HG02798 (cell line): ENCODE results near the gene TDRD3.

ENCODE experiments used
- ATAC-seq: cut with Tn5 transposase; IDR thresholded peaks from one replicate; pipeline ENCODE4 v1.9.1; 2021; ENCODE audit warnings: mild to moderate bottlenecking; ENCODE audit not compliant: unreplicated experiment, poor library complexity

The TDRD3 gene

DNA sequence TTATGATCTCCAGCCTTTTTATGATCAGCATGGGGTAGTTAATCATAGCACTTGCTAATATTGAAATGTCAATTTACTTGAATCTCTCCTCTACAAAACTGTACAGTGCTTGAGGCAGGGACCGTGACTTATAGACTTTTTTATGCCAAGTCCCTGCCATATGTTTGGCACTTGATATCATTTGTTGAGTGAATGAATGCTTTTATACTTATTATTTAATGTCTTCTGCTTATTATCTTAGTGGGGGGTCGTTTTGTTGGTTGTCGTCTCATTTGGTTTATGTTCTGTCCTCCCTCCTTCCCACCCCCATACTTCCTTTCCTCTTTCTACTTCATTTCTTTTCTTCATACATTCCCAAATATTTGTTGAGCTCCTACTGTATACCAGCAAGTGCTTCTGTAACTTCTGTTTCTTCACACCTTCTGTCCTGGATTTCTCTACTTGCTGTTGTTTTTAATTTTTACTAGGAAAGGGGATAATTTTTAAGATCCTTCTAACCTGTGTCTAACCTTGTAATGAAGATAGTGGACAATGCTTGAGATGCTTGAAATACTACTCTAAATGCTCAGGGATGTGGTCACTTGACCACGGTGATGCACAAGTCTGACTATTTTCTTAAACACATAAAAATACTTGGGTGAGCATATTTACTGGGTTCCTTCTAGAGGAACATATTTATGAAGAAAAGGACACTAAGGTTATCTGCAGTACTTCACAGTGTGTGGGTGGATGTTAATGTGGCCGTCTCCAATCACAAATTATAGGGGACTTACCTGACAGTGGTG lies 223.8 kb downstream of the TDRD3 start:
- no peak for ATAC-seq

DNA sequence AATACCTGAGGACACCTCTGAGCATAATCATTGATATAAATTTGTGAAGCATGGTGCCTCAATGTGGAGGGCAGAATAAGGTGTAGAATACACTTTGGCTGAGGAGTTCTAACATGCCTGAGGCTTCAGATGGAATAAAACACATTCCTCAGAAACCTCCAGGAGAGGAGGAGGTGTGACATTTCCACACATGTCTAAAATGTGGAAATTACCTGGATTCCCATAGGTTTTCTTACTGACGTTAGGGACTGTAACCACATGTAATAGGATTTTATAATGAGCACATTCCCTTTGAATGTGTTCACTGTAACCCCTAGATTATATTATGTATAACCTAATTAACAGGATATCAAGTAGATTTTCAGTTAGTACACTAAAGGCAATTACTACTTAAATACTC lies 226.1 kb downstream of the TDRD3 start:
- no peak for ATAC-seq
